ENCODE results near the gene NAT16. TPM values are rescaled to one million over a fixed set of nuclear protein-coding genes. Genes with fewer than 3 reads are reported as not detected.

NAT16 gene
- total and polyA plus RNA-seq, 9 of the 15 experiments (the other 6 are each of a cell fraction or from before 2014, with no cell fraction given) = 0.04 TPM; not detected in 8

DNA sequence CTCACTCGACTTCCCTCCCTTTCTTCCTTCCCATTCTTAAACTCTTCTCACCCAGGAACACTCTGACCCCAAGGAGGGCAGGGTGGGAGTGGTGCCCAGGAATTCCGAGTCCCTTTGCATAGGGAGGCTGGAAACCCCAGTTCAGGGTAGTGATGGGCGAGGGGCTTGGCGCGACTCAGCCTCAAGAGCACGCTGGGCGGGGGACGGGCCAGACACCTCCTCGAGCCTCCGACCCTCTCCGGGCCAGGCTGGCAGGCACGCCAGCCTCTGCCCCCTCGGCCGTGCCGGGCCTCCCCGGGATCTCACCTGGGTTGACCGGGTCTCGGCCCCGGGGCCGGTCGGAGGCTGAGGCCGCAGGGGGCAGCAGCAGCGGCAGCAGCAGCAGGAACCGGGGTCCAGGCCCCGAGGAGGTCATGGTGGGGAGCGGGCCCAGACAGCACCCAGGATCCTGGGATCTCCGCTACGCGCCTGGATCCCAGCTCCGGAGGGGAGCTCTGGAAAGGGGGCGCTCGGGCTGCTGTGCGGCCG, 36.8 kb upstream of the NAT16 start (continued):
- TF ChIP-seq TEAD1 (CRISPR knock-in tag; IDR thresholded peaks at IDR 0.05) (0 out of 4 replicates have a peak, but pooled peaks of 1 of the 2 experiments have one; percentile 15), ZBTB7A (IDR thresholded peaks at IDR 0.05; ENCODE audit: borderline replicate concordance, control insufficient read depth, low read depth, low read length) (peak; percentile 14; the same call in 1 of the 2 replicates), PHB (CRISPR knock-in tag; IDR thresholded peaks at IDR 0.05) (0 out of 2 replicates have a peak, but pooled peaks have one; percentile 39), ZNF174 (CRISPR knock-in tag; IDR thresholded peaks at IDR 0.05) (no peak), XRCC5 (IDR thresholded peaks at IDR 0.05; ENCODE audit: low read depth, low read length) (0 out of 2 replicates have a peak, but pooled peaks have one; percentile 64), NR3C1 (CRISPR knock-in tag; IDR thresholded peaks at IDR 0.05) (0 out of 2 replicates have a peak, but pooled peaks have one; percentile 3), MGA (IDR thresholded peaks at IDR 0.05) (peak; percentile 84), PHTF2 (CRISPR knock-in tag; IDR thresholded peaks at IDR 0.05) (no peak), ZFX (CRISPR knock-in tag; IDR thresholded peaks at IDR 0.05) (peak; percentile 77), AFF4 (CRISPR knock-in tag; IDR thresholded peaks at IDR 0.05) (peak; percentile 4; the same call in 1 of the 2 replicates)
- TF ChIP-seq, protein P1, sequence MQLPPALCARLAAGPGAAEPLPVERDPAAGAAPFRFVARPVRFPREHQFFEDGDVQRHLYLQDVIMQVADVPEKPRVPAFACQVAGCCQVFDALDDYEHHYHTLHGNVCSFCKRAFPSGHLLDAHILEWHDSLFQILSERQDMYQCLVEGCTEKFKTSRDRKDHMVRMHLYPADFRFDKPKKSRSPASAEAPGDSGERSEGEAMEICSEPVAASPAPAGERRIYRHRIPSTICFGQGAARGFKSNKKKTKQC (CRISPR knock-in tag; IDR thresholded peaks at IDR 0.05) = peak; percentile 61; the same call in 1 of the 2 replicates
